HepG2 (cell line): ENCODE measurements around the gene MUCL3. TPM values are rescaled to one million over a fixed set of nuclear protein-coding genes. Genes with fewer than 3 reads are reported as not detected.

Experiments used
- ATRX ChIP-seq: sonication (generic); formaldehyde crosslinking; IDR thresholded peaks from 2 replicates; pipeline ENCODE4 v1.4.0; 2020; ENCODE audit warnings: missing genetic modification reagents, borderline replicate concordance
- CSRNP1 ChIP-seq: sonication (generic); formaldehyde crosslinking; IDR thresholded peaks from 2 replicates; pipeline ENCODE4 v1.8.1; 2023; ENCODE audit warnings: mild to moderate bottlenecking, missing genetic modification reagents
- GABPA ChIP-seq, 2 experiments: IDR thresholded peaks; 2 replicates each; pipeline ENCODE4 v1.6.1; 2011 to 2016; ENCODE audit warnings: low read depth in 2 of 2, low read length in 1 of 2, missing biosample characterization in 1 of 2, missing genetic modification characterization in 1 of 2
- GFI1 ChIP-seq: sonication (generic); formaldehyde crosslinking; IDR thresholded peaks from 2 replicates; pipeline ENCODE4 v1.5.0; 2020; ENCODE audit warnings: missing genetic modification reagents, mild to moderate bottlenecking, borderline replicate concordance
- HMG20B ChIP-seq: conservative IDR thresholded peaks from 2 replicates; pipeline ENCODE4 v1.6.1; 2016; ENCODE audit warnings: missing genetic modification reagents, missing compliant biosample characterization
- MIER2 ChIP-seq: IDR thresholded peaks from 2 replicates; pipeline ENCODE4 v1.6.1; 2016; ENCODE audit warnings: missing biosample characterization, missing genetic modification reagents
- PATZ1 ChIP-seq: sonication (generic); formaldehyde crosslinking; IDR thresholded peaks from 2 replicates; pipeline ENCODE4 v1.4.0; 2020; ENCODE audit warnings: missing genetic modification reagents
- SOX5 ChIP-seq: IDR thresholded peaks from 2 replicates; pipeline ENCODE4 v1.6.1; 2016; ENCODE audit warnings: borderline replicate concordance
- SP4 ChIP-seq: sonication (generic); formaldehyde crosslinking; IDR thresholded peaks from 2 replicates; pipeline ENCODE4 v1.8.1; 2023; ENCODE audit warnings: mild to moderate bottlenecking, missing genetic modification reagents
- SUZ12 ChIP-seq: fragments of 150-350 bp; IDR thresholded peaks from 2 replicates; pipeline ENCODE4 v1.6.1; 2014; ENCODE audit warnings: low read depth, low read length
- TBL1XR1 ChIP-seq: fragments of 150-350 bp; IDR thresholded peaks from 2 replicates; pipeline ENCODE4 v1.6.1; 2014; ENCODE audit warnings: borderline replicate concordance, low read length; ENCODE audit not compliant: partially characterized antibody
- TRIM24 ChIP-seq: sonication (generic); formaldehyde crosslinking; IDR thresholded peaks from 2 replicates; pipeline ENCODE4 v1.8.0; 2022; ENCODE audit warnings: mild to moderate bottlenecking, missing genetic modification reagents
- WIZ ChIP-seq: sonication (generic); formaldehyde crosslinking; IDR thresholded peaks from 2 replicates; pipeline ENCODE4 v1.5.1; 2020; ENCODE audit warnings: mild to moderate bottlenecking, missing genetic modification reagents
- ZFP82 ChIP-seq: sonication (generic); formaldehyde crosslinking; IDR thresholded peaks from 2 replicates; pipeline ENCODE4 v1.5.1; 2020; ENCODE audit warnings: mild to moderate bottlenecking, missing genetic modification reagents, borderline replicate concordance
- ZNF337 ChIP-seq: sonication (generic); formaldehyde crosslinking; IDR thresholded peaks from 2 replicates; pipeline ENCODE4 v1.5.1; 2020; ENCODE audit warnings: missing genetic modification reagents, low read depth, mild to moderate bottlenecking, borderline replicate concordance
- ZNF34 ChIP-seq: sonication (generic); formaldehyde crosslinking; IDR thresholded peaks from 2 replicates; pipeline ENCODE4 v1.4.0; 2020; ENCODE audit warnings: mild to moderate bottlenecking, missing genetic modification reagents, borderline replicate concordance
- ZNF672 ChIP-seq: sonication (generic); formaldehyde crosslinking; IDR thresholded peaks from 2 replicates; pipeline ENCODE4 v1.8.1; 2022; ENCODE audit warnings: missing genetic modification reagents
- ZNF83 ChIP-seq: sonication (generic); formaldehyde crosslinking; IDR thresholded peaks from 2 replicates; pipeline ENCODE4 v1.4.0; 2020; ENCODE audit warnings: missing genetic modification reagents, mild to moderate bottlenecking, borderline replicate concordance
- ZNF841 ChIP-seq: sonication (generic); formaldehyde crosslinking; IDR thresholded peaks from 2 replicates; pipeline ENCODE4 v1.8.1; 2023; ENCODE audit warnings: missing genetic modification reagents, borderline replicate concordance
- polyA plus RNA-seq, 8 experiments: library from polyadenylated mRNA; depleted of rRNA in 3 of 8; stranded (reverse) in 7 of 8; unstranded in 1 of 8; fragments of >200 nt; fragmentation: Illumina TruSeq in 4 of 8; extraction: Trizol in 4 of 8; gene quantifications; 2 replicates each; pipeline versions ENCODE4 v1.2.1 to v1.2.3, GENCODE V29; 2011 to 2016; ENCODE audit warnings: low read depth in 4 of 8, missing spikeins in 1 of 8, mixed read lengths in 1 of 8; ENCODE audit not compliant: insufficient read depth in 1 of 8
- total RNA-seq, 5 experiments: library from RNA; depleted of rRNA; stranded (reverse); fragments of >200 nt; fragmentation: Illumina TruSeq; extraction: Trizol; gene quantifications; 2 replicates each; pipeline ENCODE4 v1.2.3, GENCODE V29; 2016; ENCODE audit warnings: low read depth in 1 of 5
- TF ChIP-seq, protein P1 (sequence below): sonication (generic); formaldehyde crosslinking; IDR thresholded peaks from 2 replicates; pipeline ENCODE4 v1.8.1; 2022; ENCODE audit warnings: mild to moderate bottlenecking, missing genetic modification reagents
- TF ChIP-seq, protein P2 (sequence below): sonication (generic); formaldehyde crosslinking; IDR thresholded peaks from 2 replicates; pipeline ENCODE4 v1.5.1; 2020; ENCODE audit warnings: mild to moderate bottlenecking, missing genetic modification reagents

MUCL3 gene
- total and polyA plus RNA-seq, 2 of the 13 experiments (the other 11 are each of a cell fraction or from before 2014, with no cell fraction given) = not detected

DNA sequence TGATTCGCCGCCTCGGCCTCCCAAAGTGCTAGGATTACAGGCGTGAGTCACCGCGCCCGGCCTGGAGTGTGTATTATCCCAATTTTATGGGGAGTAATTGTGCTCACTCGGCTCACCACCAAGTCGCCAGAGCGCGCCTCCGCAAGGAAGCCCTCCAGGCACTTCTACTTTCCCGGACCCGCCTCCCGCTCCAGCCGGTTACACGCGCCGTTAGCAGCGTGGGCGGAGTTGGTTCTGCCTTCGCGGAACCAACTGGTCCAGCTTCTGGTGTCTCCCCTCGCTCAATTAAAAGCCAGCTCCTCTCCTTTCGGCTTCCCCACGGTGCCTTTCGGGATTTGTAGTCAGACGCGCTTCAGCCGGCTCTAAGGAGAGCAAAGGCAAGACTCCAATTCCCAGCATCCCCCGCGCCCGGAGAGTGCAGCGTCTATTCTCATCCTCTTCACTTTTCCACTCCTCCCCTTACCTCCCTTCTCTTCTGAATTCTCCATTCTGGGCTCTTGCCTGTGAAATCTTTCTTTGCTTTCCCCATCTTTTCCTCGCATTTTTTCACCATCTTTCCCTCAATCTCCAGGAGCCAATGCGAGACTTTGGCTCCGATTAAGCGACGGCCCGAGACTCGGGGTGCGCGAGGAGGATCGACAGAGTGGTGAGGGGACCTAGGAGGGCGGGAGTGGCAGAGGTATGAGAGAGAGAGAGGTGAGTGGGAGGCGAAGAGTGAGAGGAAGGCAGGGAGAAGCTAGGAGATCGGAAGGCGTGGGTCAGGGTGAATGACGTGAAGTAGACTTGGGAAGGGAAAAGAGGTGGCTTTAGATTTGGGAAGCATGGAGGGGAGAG lies 32.8 kb upstream of the MUCL3 start, which contains the start of gene GTF2H4 (continued):
- TF ChIP-seq CSRNP1 = peak; percentile 78; the same call in 1 of the 2 replicates
- TF ChIP-seq WIZ = no peak
- TF ChIP-seq HMG20B (CRISPR knock-in tag) = peak; percentile 68; the same call in 1 of the 2 replicates
- no peak for TF ChIP-seq ZNF337 (CRISPR knock-in tag)
- no peak for TF ChIP-seq ATRX (CRISPR knock-in tag)
- TF ChIP-seq GFI1 = no peak; the same call in 1 of the 2 replicates
- TF ChIP-seq TRIM24 (CRISPR knock-in tag) = peak; percentile 57; the same call in 1 of the 2 replicates
- TF ChIP-seq MIER2 = peak; percentile 44; the same call in 1 of the 2 replicates
- peak; percentile 43; the same call in 1 of the 2 replicates for TF ChIP-seq SOX5 (CRISPR knock-in tag)
- TF ChIP-seq, protein P1, sequence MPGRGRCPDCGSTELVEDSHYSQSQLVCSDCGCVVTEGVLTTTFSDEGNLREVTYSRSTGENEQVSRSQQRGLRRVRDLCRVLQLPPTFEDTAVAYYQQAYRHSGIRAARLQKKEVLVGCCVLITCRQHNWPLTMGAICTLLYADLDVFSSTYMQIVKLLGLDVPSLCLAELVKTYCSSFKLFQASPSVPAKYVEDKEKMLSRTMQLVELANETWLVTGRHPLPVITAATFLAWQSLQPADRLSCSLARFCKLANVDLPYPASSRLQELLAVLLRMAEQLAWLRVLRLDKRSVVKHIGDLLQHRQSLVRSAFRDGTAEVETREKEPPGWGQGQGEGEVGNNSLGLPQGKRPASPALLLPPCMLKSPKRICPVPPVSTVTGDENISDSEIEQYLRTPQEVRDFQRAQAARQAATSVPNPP (CRISPR knock-in tag) = peak; percentile 84; the same call in 1 of the 2 replicates
- TF ChIP-seq, protein P2, sequence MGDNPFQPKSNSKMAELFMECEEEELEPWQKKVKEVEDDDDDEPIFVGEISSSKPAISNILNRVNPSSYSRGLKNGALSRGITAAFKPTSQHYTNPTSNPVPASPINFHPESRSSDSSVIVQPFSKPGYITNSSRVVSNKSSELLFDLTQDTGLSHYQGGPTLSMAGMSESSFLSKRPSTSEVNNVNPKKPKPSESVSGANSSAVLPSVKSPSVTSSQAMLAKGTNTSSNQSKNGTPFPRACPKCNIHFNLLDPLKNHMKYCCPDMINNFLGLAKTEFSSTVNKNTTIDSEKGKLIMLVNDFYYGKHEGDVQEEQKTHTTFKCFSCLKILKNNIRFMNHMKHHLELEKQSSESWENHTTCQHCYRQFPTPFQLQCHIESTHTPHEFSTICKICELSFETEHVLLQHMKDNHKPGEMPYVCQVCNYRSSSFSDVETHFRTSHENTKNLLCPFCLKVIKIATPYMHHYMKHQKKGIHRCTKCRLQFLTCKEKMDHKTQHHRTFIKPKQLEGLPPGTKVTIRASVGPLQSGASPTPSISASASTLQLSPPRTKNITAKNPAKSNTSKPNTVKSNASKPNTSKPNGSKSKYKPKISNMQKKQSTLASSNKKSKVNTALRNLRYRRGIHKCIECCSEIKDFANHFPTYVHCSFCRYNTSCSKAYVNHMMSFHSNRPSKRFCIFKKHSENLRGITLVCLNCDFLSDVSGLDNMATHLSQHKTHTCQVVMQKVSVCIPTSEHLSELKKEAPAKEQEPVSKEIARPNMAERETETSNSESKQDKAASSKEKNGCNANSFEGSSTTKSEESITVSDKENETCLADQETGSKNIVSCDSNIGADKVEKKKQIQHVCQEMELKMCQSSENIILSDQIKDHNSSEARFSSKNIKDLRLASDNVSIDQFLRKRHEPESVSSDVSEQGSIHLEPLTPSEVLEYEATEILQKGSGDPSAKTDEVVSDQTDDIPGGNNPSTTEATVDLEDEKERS (CRISPR knock-in tag) = peak; percentile 97
- TF ChIP-seq SP4 (CRISPR knock-in tag) = peak; percentile 75; the same call in 1 of the 2 replicates
- no peak for TF ChIP-seq ZNF841 (CRISPR knock-in tag)
- peak; percentile 96; the same call in 1 of the 2 replicates for TF ChIP-seq ZNF34 (CRISPR knock-in tag)
- TF ChIP-seq ZFP82 = peak; percentile 91; the same call in 1 of the 2 replicates
- TF ChIP-seq SUZ12 = peak; percentile 95
- TF ChIP-seq ZNF83 (CRISPR knock-in tag) = no peak
- no peak for TF ChIP-seq ZNF672 (CRISPR knock-in tag)
- TF ChIP-seq PATZ1 = peak; percentile 67
- TF ChIP-seq GABPA (IDR thresholded peaks at IDR 0.05; ENCODE audit: low read depth, low read length) = peak; percentile 60
- peak; percentile 92 for TF ChIP-seq GABPA (CRISPR knock-in tag; IDR thresholded peaks at IDR 0.05; ENCODE audit: low read depth)
- peak; percentile 36 for TF ChIP-seq TBL1XR1
